Hepatocyte (in vitro differentiated cells): ENCODE data around the gene ADCYAP1R1.

Experiments
- CTCF ChIP-seq: fragments of 200-600 bp; sonication (generic); IDR thresholded peaks from 2 replicates; pipeline ENCODE4 v1.5.1; 2016; ENCODE audit warnings: antibody characterized with exemption, mild to moderate bottlenecking; ENCODE audit not compliant: poor library complexity
- EZH2 ChIP-seq: fragments of 200-600 bp; sonication (generic); IDR thresholded peaks from 2 replicates; pipeline ENCODE4 v1.6.1; 2016; ENCODE audit warnings: antibody characterized with exemption, mild to moderate bottlenecking, borderline replicate concordance
- EZH2phosphoT487 ChIP-seq: fragments of 200-600 bp; sonication (generic); IDR thresholded peaks from one replicate; pipeline ENCODE4 v1.6.1; 2018; ENCODE audit warnings: antibody characterized with exemption, mild to moderate bottlenecking, low read depth, moderate library complexity; ENCODE audit not compliant: unreplicated experiment, severe bottlenecking

- no peak for TF ChIP-seq EZH2
- TF ChIP-seq CTCF = no peak
- TF ChIP-seq EZH2phosphoT487 = no peak
Observed at GRCh38 chr7:31111109-31111451, 59.0 kb downstream of the ADCYAP1R1 start.
